ENCODE measurements around the gene PTPRU. TPM values are rescaled to one million over a fixed set of nuclear protein-coding genes. Genes with fewer than 3 reads are reported as not detected.

Gene PTPRU
- polyA plus RNA-seq, 2 of the 4 experiments (the other 2 are of a cell fraction), result 5.7 to 6.1 TPM

DNA sequence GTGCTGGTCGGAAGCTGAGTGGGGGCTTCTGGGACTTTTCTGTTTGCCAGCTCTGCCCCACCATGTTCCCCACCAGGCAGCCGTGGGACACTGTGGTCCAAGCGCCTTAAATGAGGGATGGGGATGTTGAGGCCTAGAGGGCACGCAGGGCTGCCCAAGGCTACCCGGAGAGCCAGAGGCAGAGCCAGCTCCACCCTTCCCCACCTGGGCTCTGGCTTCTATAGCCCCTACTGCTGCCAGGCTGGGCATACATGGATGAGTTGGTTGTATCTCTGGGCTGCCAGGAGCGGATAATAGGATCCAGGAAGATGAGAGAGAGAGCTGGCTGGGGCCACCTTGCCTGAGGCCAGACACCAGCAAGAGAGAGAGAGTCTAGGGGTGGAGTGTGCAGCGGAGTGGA, 49.4 kb downstream of the PTPRU start:
- CTCF ChIA-PET, result interaction anchor here (1.0 kb wide), 1 partner anchor 49 kb away, joined by 3 read pairs; the partner anchor contains the start of gene PTPRU
- FAIRE-seq (no peak), ATAC-seq (no peak), DNase-seq (ENCODE audit: low read depth in 1 of 2, low spot score in 1 of 2) (no peak)
- Histone ChIP-seq H3K4me2 (no peak overlapping the region), H3K27ac (no peak overlapping the region), H3K4me3 (no peak overlapping the region), H3K9me3 (no peaks in the 10 kb centered on the region), H3K4me1 (peaks cover 17% of the 10 kb centered on the region; the same call in 1 of the 3 replicates)
- POLR2A ChIA-PET, result no interaction called here
- no peak for TF ChIP-seq EHMT2 (IDR thresholded peaks at IDR 0.05; ENCODE audit: low read depth)
- no peak for TF ChIP-seq CHD2 (IDR thresholded peaks at IDR 0.05; ENCODE audit: low read length, partially characterized antibody)
- TF ChIP-seq FOXS1 (CRISPR knock-in tag; IDR thresholded peaks at IDR 0.05), result no peak
- TF ChIP-seq ZSCAN20 (CRISPR knock-in tag; IDR thresholded peaks at IDR 0.05), result no peak
- TF ChIP-seq HDAC2 (IDR thresholded peaks at IDR 0.05), result no peak
- WGBS (ENCODE audit: missing lambda C conversion rate), result 88% methylated on average over 6 of the region's 7 CpGs

DNA sequence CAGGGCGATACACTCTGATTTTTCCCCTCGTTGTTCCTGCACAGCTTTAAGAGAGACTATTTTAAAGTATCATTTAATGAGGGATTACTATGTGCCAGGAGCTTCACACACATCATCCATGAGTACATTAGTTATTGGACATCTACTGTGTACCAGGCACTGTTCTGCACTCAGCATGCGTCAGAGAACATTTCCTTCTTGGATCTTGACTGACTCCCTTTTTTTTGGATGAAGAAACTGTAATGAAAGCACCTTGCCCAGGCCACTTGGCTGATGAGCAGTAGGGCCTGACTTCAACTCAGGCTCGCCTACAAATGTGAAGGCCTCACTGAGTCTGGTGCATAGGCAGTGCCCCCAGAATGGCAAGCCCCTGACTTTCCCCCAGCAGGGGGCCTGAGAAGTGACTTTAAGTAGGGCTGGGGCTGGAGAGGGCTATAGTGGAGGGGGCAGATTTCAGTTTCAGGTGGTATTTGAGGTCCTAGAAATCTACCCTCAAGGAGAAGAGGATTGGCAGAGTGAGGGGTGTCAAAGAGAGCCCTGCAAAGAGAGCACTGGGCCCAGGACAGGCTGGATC, 50.0 kb downstream of the PTPRU start:
- Histone ChIP-seq H3K27ac (no peak overlapping the region), H3K4me2 (no peak overlapping the region), H3K4me3 (no peak overlapping the region), H3K9me3 (no peaks in the 10 kb centered on the region), H3K4me1 (peaks cover 12% of the 10 kb centered on the region; the same call in 1 of the 3 replicates)
- ATAC-seq (no peak), DNase-seq (ENCODE audit: low read depth in 1 of 2, low spot score in 1 of 2) (no peak), FAIRE-seq (no peak)
- WGBS (ENCODE audit: missing lambda C conversion rate), result 89% methylated on average over 4 of the region's 4 CpGs
- no peak for TF ChIP-seq TFCP2L1 (CRISPR knock-in tag; IDR thresholded peaks at IDR 0.05)
- no peak for TF ChIP-seq CHD4 (IDR thresholded peaks at IDR 0.05; ENCODE audit: borderline replicate concordance)
- TF ChIP-seq HOXB5 (CRISPR knock-in tag; IDR thresholded peaks at IDR 0.05), result no peak
- TF ChIP-seq, protein P1, sequence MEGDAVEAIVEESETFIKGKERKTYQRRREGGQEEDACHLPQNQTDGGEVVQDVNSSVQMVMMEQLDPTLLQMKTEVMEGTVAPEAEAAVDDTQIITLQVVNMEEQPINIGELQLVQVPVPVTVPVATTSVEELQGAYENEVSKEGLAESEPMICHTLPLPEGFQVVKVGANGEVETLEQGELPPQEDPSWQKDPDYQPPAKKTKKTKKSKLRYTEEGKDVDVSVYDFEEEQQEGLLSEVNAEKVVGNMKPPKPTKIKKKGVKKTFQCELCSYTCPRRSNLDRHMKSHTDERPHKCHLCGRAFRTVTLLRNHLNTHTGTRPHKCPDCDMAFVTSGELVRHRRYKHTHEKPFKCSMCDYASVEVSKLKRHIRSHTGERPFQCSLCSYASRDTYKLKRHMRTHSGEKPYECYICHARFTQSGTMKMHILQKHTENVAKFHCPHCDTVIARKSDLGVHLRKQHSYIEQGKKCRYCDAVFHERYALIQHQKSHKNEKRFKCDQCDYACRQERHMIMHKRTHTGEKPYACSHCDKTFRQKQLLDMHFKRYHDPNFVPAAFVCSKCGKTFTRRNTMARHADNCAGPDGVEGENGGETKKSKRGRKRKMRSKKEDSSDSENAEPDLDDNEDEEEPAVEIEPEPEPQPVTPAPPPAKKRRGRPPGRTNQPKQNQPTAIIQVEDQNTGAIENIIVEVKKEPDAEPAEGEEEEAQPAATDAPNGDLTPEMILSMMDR (IDR thresholded peaks at IDR 0.05), result no peak
- TF ChIP-seq RFX5 (IDR thresholded peaks at IDR 0.05), result no peak
- TF ChIP-seq, protein P2, sequence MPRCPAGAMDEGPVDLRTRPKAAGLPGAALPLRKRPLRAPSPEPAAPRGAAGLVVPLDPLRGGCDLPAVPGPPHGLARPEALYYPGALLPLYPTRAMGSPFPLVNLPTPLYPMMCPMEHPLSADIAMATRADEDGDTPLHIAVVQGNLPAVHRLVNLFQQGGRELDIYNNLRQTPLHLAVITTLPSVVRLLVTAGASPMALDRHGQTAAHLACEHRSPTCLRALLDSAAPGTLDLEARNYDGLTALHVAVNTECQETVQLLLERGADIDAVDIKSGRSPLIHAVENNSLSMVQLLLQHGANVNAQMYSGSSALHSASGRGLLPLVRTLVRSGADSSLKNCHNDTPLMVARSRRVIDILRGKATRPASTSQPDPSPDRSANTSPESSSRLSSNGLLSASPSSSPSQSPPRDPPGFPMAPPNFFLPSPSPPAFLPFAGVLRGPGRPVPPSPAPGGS (IDR thresholded peaks at IDR 0.05), result no peak
- TF ChIP-seq PHF8 (IDR thresholded peaks at IDR 0.05; ENCODE audit: borderline replicate concordance, low read depth), result no peak
- no peak for TF ChIP-seq RARB (CRISPR knock-in tag; IDR thresholded peaks at IDR 0.05)
- TF ChIP-seq, protein P3, sequence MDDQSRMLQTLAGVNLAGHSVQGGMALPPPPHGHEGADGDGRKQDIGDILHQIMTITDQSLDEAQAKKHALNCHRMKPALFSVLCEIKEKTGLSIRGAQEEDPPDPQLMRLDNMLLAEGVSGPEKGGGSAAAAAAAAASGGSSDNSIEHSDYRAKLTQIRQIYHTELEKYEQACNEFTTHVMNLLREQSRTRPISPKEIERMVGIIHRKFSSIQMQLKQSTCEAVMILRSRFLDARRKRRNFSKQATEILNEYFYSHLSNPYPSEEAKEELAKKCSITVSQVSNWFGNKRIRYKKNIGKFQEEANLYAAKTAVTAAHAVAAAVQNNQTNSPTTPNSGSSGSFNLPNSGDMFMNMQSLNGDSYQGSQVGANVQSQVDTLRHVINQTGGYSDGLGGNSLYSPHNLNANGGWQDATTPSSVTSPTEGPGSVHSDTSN (IDR thresholded peaks at IDR 0.05), result no peak
- ChIA-PET CTCF (no interaction called here), POLR2A (no interaction called here)

DNA sequence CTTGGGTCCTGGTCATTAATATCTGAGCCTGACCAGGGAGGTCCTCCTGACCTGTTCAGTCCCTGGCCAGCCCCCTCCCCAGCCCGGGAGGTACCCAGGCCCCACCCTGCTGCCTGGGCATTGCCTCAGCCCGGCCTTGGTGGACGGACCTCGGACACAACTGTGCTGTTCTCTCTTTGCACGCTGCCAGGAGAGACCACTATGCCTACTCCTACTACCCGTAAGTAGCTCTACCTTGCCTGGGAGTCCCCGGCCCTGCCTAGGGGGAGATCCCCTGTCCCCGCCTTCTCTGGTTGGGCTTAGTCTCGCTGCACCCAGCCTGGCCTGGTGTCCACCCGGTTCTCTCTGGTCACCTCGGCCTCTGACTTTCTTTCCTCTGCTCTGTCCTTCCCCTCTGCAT, 53.2 kb downstream of the PTPRU start:
- Histone ChIP-seq H3K4me2 (no peak overlapping the region), H3K27ac (no peak overlapping the region), H3K9me3 (no peaks in the 10 kb centered on the region), H3K4me1 (no peaks in the 10 kb centered on the region), H3K4me3 (no peak overlapping the region)
- no peak for ATAC-seq
- no peak for DNase-seq (ENCODE audit: low read depth in 1 of 2, low spot score in 1 of 2)
- 84% methylated on average over 11 of the region's 11 CpGs for WGBS (ENCODE audit: missing lambda C conversion rate)
- CTCF ChIA-PET, result interaction anchor here (1.6 kb wide), 1 partner anchor 14 kb away, joined by 3 read pairs; no protein-coding TSS in a partner anchor
- POLR2A ChIA-PET, result no interaction called here
- TF ChIP-seq CHD4 (IDR thresholded peaks at IDR 0.05; ENCODE audit: borderline replicate concordance) (no peak), GATA3 (IDR thresholded peaks at IDR 0.05; ENCODE audit: borderline replicate concordance) (no peak), TFCP2L1 (CRISPR knock-in tag; IDR thresholded peaks at IDR 0.05) (no peak), MAZ (IDR thresholded peaks at IDR 0.05; ENCODE audit: borderline replicate concordance, low read depth, low read length) (no peak)
- FAIRE-seq, result no peak
